Kidney (tissue), 14 donors: ENCODE data around the gene CNTROB. TPM values are rescaled to one million over a fixed set of nuclear protein-coding genes. Genes with fewer than 3 reads are reported as not detected.

Source experiments
- DNase-seq, 5 donors: peaks; one replicate each; pipeline ENCODE4 v3.0.0-alpha.2; 2013 to 2020
- FAIRE-seq: peaks from 2 replicates; lab custom pipeline; 2012; peaks lifted over from hg19 to GRCh38; lab: Jason Lieb, UNC
- H3K27ac ChIP-seq, 2 donors: one replicate each; pipeline ENCODE4 v1.7.0; 2013; ENCODE audit warnings: low read depth in 2 of 2, low read length in 2 of 2, inconsistent platforms in 1 of 2
- H3K27me3 ChIP-seq: one replicate; pipeline ENCODE4 v1.7.1; 2013; ENCODE audit warnings: low read length, inconsistent platforms; ENCODE audit not compliant: control insufficient read depth, insufficient read depth
- H3K36me3 ChIP-seq, 3 donors: one replicate each; pipeline versions ENCODE4 v1.7.0 to v1.7.1; 2013; ENCODE audit warnings: low read length in 3 of 3, control low read depth in 1 of 3, inconsistent platforms in 1 of 3; ENCODE audit not compliant: insufficient read depth in 3 of 3, control insufficient read depth in 2 of 3
- H3K4me1 ChIP-seq, 3 donors: one replicate each; pipeline versions ENCODE4 v1.7.0 to v1.7.1; 2013; ENCODE audit warnings: low read length in 3 of 3, inconsistent platforms in 1 of 3, low read depth in 1 of 3; ENCODE audit not compliant: control insufficient read depth in 2 of 3, insufficient read depth in 2 of 3
- H3K4me3 ChIP-seq, 3 donors: one replicate each; pipeline versions ENCODE4 v1.7.0 to v1.8.1; 2013; ENCODE audit warnings: low read length in 3 of 3, control low read depth in 1 of 3, inconsistent platforms in 1 of 3
- H3K9ac ChIP-seq, 3 donors: one replicate each; pipeline versions ENCODE4 v1.7.0 to v1.7.1; 2013; ENCODE audit warnings: low read length in 3 of 3, control low read depth in 1 of 3, inconsistent platforms in 1 of 3
- H3K9me3 ChIP-seq, 3 donors: one replicate each; pipeline versions ENCODE4 v1.7.0 to v1.7.1; 2013; ENCODE audit warnings: low read length in 3 of 3, control low read depth in 1 of 3, inconsistent platforms in 1 of 3; ENCODE audit not compliant: control insufficient read depth in 2 of 3, insufficient read depth in 1 of 3
- CTCF ChIP-seq: IDR thresholded peaks from 3 replicates; pipeline ENCODE4 v1.5.1; 2012; ENCODE audit warnings: mild to moderate bottlenecking, moderate library complexity, borderline replicate concordance; ENCODE audit not compliant: insufficient read depth; ENCODE audit errors: extremely low read depth
- intact Hi-C: fragments of 100-400 bp; cut with DNase I; formaldehyde crosslinking; loops from one replicate; pipeline ENCODE4 v1.11.1; 2022
- polyA plus RNA-seq: library from polyadenylated mRNA; stranded (reverse); fragments of 350-450 nt; fragmentation: Illumina TruSeq; extraction: RNeasy Lipid Tissue Mini Kit (QIAGEN cat#74804); gene quantifications from one replicate; pipeline ENCODE4 v1.2.3, GENCODE V29; 2014; ENCODE audit warnings: low read depth, low replicate concordance; ENCODE audit not compliant: insufficient read depth
- total RNA-seq: library from RNA; stranded (reverse); fragmentation: NEBNext Ultra II Directional; extraction: Animal tissue kit (Norgen Biotek cat#: 25700); gene quantifications from one replicate; pipeline ENCODE4 v1.2.1, GENCODE V29; 2021
- donor health status: control.
- donor health status: control.
- donor health status: control.
- donor health status: control.
- donor health status: control.
- donor health status: DM: yes; HTN: yes; CAD: no.
- donor health status: Normal renal cell carcinoma (clear cell type).

The CNTROB gene
- total and polyA plus RNA-seq, 2 donors from 2014 or later = 11.6 to 27.5 TPM

GRCh38 chr17:7883781-7884386 lies 48.1 kb upstream of the CNTROB start:
- Histone ChIP-seq H3K4me3 (peak overlapping the region in 2 of 3 donors; percentile 38 to 58), H3K9ac (peak overlapping the region in 2 of 3 donors; percentile 35 to 64), H3K4me1 (peaks cover 11 to 23% (median 11%) of the 10 kb centered on the region in 3 donors), H3K9me3 (no peaks in the 10 kb centered on the region), H3K36me3 (peaks cover 0 to 9% (median 2%) of the 10 kb centered on the region in 3 donors), H3K27me3 (no peaks in the 10 kb centered on the region), H3K27ac (peak overlapping the region; percentile 34 to 54)
- DNase-seq (peak in 4 of 5 donors; percentile 39 to 74 (median 62)), FAIRE-seq (no peak)
- no peak for TF ChIP-seq CTCF
- intact Hi-C loops = no loop called here

GRCh38 chr17:7884581-7885366 lies 47.2 kb upstream of the CNTROB start:
- Histone ChIP-seq H3K27me3 (no peaks in the 10 kb centered on the region), H3K36me3 (peaks cover 0 to 9% (median 0%) of the 10 kb centered on the region in 3 donors), H3K9me3 (no peaks in the 10 kb centered on the region), H3K4me1 (peaks cover 16 to 32% (median 19%) of the 10 kb centered on the region in 3 donors), H3K4me3 (peak overlapping the region in 2 of 3 donors; percentile 80 to 83), H3K27ac (peak overlapping the region; percentile 95 to 97), H3K9ac (peak overlapping the region in 1 of 3 donors; percentile 47)
- DNase-seq (peak; percentile 6 to 82 (median 36)), FAIRE-seq (no peak)
- no peak for TF ChIP-seq CTCF
- intact Hi-C loops = no loop called here

- Histone ChIP-seq H3K9ac (peak overlapping the region; percentile 52 to 81 (median 52)), H3K27ac (peak overlapping the region; percentile 95 to 97), H3K4me1 (peaks cover 18 to 33% (median 21%) of the 10 kb centered on the region in 3 donors), H3K9me3 (no peaks in the 10 kb centered on the region), H3K4me3 (peak overlapping the region; percentile 75 to 84 (median 83)), H3K27me3 (no peaks in the 10 kb centered on the region), H3K36me3 (peaks cover 2 to 9% (median 3%) of the 10 kb centered on the region in 3 donors)
- DNase-seq (peak; percentile 86 to 93 (median 88)), FAIRE-seq (no peak)
- no peak for TF ChIP-seq CTCF
- intact Hi-C loops = no loop called here
These were observed 46.4 kb upstream of the CNTROB start for GRCh38 chr17:7885367-7886226.
